Lower leg skin (tissue), 4 donors: ENCODE results near the gene SMIM7. TPM values are rescaled to one million over a fixed set of nuclear protein-coding genes. Genes with fewer than 3 reads are reported as not detected.

Experiments used
- DNase-seq, 2 donors: peaks; one replicate each; pipeline ENCODE4 v3.0.0-alpha.2; 2019; ENCODE audit warnings: low spot score in 2 of 2
- H3K4me3 ChIP-seq: fragments of 200-600 bp; sonication (generic); 2 replicates; pipeline ENCODE4 v1.5.1; 2017; ENCODE audit warnings: mild to moderate bottlenecking, low read depth; ENCODE audit not compliant: poor library complexity, severe bottlenecking
- POLR2A ChIP-seq, 2 donors: fragments of 450-650 bp; IDR thresholded peaks; one replicate each; pipeline ENCODE4 v1.6.1; 2016 to 2017; ENCODE audit warnings: antibody characterized with exemption in 2 of 2, mild to moderate bottlenecking in 1 of 2, moderate library complexity in 1 of 2
- WGBS, 2 donors: methylation state at CpG; one replicate each; pipeline ENCODE4 v1.1.5; 2018; 5-methylcytosine and 5-hydroxymethylcytosine counted together
- intact Hi-C: fragments of 100-400 bp; cut with DNase I; formaldehyde crosslinking; loops from one replicate; pipeline ENCODE4 v1.15.0; 2023; ENCODE audit warnings: low total_unique reads
- total RNA-seq, 4 donors: library from RNA; depleted of rRNA; stranded (reverse); fragments of >200 nt; gene quantifications; one replicate each; pipeline ENCODE4 v1.1.0, GENCODE V29; 2016
- TF ChIP-seq, protein P1 (sequence below), 3 donors: fragments of 450-650 bp; IDR thresholded peaks; one replicate each; pipeline ENCODE4 v1.5.1; 2016; ENCODE audit warnings: antibody characterized with exemption in 3 of 3, mild to moderate bottlenecking in 3 of 3, moderate library complexity in 2 of 3

Gene SMIM7
- total RNA-seq, 4 donors from 2014 or later = 78.5 to 125 (median 95.4) TPM

DNA sequence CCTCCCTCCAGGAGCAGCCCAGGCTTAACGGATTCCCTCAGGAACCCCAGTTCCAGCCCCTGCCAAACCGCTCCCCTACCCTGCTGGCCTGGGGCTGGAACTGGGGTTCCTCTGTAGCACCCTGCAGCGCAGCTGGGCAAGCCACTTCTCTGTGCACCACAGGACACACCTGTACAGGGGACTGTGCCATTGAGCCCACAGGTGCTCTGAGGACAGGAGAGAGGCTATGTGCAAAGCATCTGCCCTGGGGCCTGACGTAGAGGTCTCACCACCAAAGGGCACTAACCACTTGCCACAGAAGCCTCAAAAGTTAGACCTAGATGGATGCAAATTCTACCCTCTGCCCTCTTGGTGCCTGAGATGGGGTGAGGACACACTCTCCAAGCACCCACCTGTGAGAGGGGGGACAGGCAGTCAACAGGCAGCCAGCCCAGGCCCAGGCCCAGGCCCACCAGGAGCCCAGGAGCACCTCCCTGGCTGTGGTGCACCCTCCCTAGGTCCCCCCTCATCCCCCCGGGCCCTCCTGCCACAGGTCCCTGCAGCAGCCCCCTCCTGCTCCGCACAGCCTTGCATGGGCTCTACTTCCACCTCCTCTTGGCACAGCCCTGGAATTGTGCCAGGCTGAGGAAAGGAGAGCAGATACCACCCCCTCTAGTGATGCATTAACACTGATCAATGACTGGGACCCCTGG lies 60.1 kb downstream of the SMIM7 start:
- DNase-seq = no peak
- 81 to 87% methylated on average over 3 to 6 of the region's 6 CpGs for WGBS, 2 donors
- TF ChIP-seq, protein P1, sequence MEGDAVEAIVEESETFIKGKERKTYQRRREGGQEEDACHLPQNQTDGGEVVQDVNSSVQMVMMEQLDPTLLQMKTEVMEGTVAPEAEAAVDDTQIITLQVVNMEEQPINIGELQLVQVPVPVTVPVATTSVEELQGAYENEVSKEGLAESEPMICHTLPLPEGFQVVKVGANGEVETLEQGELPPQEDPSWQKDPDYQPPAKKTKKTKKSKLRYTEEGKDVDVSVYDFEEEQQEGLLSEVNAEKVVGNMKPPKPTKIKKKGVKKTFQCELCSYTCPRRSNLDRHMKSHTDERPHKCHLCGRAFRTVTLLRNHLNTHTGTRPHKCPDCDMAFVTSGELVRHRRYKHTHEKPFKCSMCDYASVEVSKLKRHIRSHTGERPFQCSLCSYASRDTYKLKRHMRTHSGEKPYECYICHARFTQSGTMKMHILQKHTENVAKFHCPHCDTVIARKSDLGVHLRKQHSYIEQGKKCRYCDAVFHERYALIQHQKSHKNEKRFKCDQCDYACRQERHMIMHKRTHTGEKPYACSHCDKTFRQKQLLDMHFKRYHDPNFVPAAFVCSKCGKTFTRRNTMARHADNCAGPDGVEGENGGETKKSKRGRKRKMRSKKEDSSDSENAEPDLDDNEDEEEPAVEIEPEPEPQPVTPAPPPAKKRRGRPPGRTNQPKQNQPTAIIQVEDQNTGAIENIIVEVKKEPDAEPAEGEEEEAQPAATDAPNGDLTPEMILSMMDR (IDR thresholded peaks at IDR 0.05) = no peak
- no peak for TF ChIP-seq POLR2A (IDR thresholded peaks at IDR 0.05)
- intact Hi-C loops = no loop called here
- no peak overlapping the region for H3K4me3 ChIP-seq

DNA sequence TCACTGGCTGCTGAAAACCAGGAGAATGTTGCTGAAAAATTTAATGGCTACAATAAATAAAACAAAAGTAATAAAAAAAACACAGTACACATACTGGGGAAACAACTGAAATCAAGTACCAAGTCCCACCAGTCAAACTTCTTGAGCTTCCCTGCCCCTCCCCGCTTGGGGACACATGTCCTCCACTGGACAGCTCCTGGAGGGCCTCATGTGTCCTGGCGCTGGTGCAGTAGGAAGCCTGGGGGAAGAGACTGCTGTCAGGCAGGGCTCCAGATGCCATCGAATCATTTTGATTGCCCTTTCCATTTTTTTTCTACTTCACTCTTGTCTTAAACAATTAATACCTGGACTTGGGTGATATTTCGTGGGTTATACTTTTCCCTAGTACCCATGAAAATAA lies 61.1 kb downstream of the SMIM7 start:
- TF ChIP-seq POLR2A (IDR thresholded peaks at IDR 0.05) = no peak
- TF ChIP-seq, protein P1 (IDR thresholded peaks at IDR 0.05) = no peak
- WGBS, 2 donors = 59 to 65% methylated on average over 4 of the region's 4 CpGs
- no peak overlapping the region for H3K4me3 ChIP-seq
- DNase-seq = no peak
- intact Hi-C loops = no loop called here

GRCh38 chr19:16596399-16596798 lies 63.5 kb downstream of the SMIM7 start:
- DNase-seq = no peak
- WGBS, 2 donors = 68 to 72% methylated on average over 9 of the region's 9 CpGs
- intact Hi-C loops = no loop called here
- H3K4me3 ChIP-seq = no peak overlapping the region
- TF ChIP-seq POLR2A (IDR thresholded peaks at IDR 0.05) = no peak
- TF ChIP-seq, protein P1 (IDR thresholded peaks at IDR 0.05) = no peak

Other genes starting within 250 kb of the SMIM7 start
- 10 to 100 TPM; 21.4 to 63.3 (median 26.7) TPM for gene EPS15L1, start 188.2 kb downstream of the SMIM7 start, total RNA-seq
- gene CALR3, start 164.0 kb downstream of the SMIM7 start, total RNA-seq = not detected
- gene C19orf44, start 163.8 kb downstream of the SMIM7 start, total RNA-seq = 1 to 10 TPM; 3.7 to 5.0 (median 4.8) TPM
- gene CHERP, start 117.7 kb downstream of the SMIM7 start, total RNA-seq = 10 to 100 TPM in 3 of 4 donors, 1 to 10 TPM in 1; 9.7 to 32.7 (median 12.6) TPM
- gene SLC35E1, start 87.7 kb downstream of the SMIM7 start, total RNA-seq = 10 to 100 TPM; 30.7 to 43.2 (median 39.2) TPM
- 10 to 100 TPM; 12.0 to 16.6 (median 14.5) TPM for gene MED26, start 31.9 kb downstream of the SMIM7 start, total RNA-seq
- gene TMEM38A, start 995 bp upstream of the SMIM7 start, total RNA-seq = 1 to 10 TPM; 1.3 to 3.2 (median 2.2) TPM
- gene NWD1, start 59.7 kb upstream of the SMIM7 start, total RNA-seq = 1 to 10 TPM in 2 of 4 donors, under 1 TPM in 2; 0.30 to 2.3 (median 1.3) TPM
- 10 to 100 TPM; 26.3 to 54.4 (median 40.1) TPM for gene SIN3B, start 169.3 kb upstream of the SMIM7 start, total RNA-seq
- 10 to 100 TPM in 1 of 4 donors, 1 to 10 TPM in 3; 3.7 to 11.0 (median 5.6) TPM for gene F2RL3, start 228.9 kb upstream of the SMIM7 start, total RNA-seq